DOHH2 (cell line): ENCODE results near the gene TANGO2.

Source experiments
- CTCF ChIP-seq: fragments of 200-600 bp; sonication (generic); IDR thresholded peaks from one replicate; pipeline ENCODE4 v1.5.1; 2014; ENCODE audit warnings: antibody characterized with exemption, mild to moderate bottlenecking, low read depth, low read length; ENCODE audit not compliant: poor library complexity, severe bottlenecking
- EZH2phosphoT487 ChIP-seq: fragments of 200-600 bp; sonication (generic); IDR thresholded peaks from 2 replicates; pipeline ENCODE4 v1.6.1; 2017; ENCODE audit warnings: borderline replicate concordance, mild to moderate bottlenecking, antibody characterized with exemption, low read length, moderate library complexity, mixed read lengths

- no peak for TF ChIP-seq CTCF
- TF ChIP-seq EZH2phosphoT487 = no peak
Measured at GRCh38 chr22:20116376-20116950, 95.6 kb downstream of the TANGO2 start.
